Naive thymus-derived CD4-positive, alpha-beta T cell (primary cell): ENCODE results near the gene RAD51B. TPM values are rescaled to one million over a fixed set of nuclear protein-coding genes. Genes with fewer than 3 reads are reported as not detected.
"Not testable (repeated sequence)": the region's sequence is repeated elsewhere in the genome, so short reads cannot be mapped to it uniquely, and the experiment has no call there.

Experiments
- ATAC-seq: fragments of 150-1000 bp; cut with Tn5 transposase; 2 replicates; pipeline ENCODE4 v1.10.0; 2021; ENCODE audit warnings: mild to moderate bottlenecking, moderate library complexity
- CTCF ChIA-PET: fragments of 350-600 bp; sonication (Branson Sonifier 250); formaldehyde crosslinking; loops from one replicate; lab custom pipeline; 2021; ENCODE audit warnings: antibody characterized with exemption; lab: Charles Lee
- POLR2A ChIA-PET: fragments of 350-600 bp; sonication (Branson Sonifier 250); formaldehyde crosslinking; loops from one replicate; lab custom pipeline; 2021; ENCODE audit warnings: antibody characterized with exemption, inconsistent platforms; lab: Charles Lee
- DNase-seq, 9 donors: peaks; one replicate each; pipeline versions ENCODE4 v3.0.0 to v3.0.0-alpha.2; 2020 to 2022; ENCODE audit warnings: mixed read lengths in 1 of 9
- H3K27ac ChIP-seq: one replicate; pipeline ENCODE4 v1.7.0; 2013; ENCODE audit warnings: mild to moderate bottlenecking, low read depth, low read length, moderate library complexity
- H3K27me3 ChIP-seq, 2 donors: one replicate each; pipeline ENCODE4 v1.7.0; 2013; ENCODE audit warnings: low read length in 2 of 2, mild to moderate bottlenecking in 2 of 2, moderate library complexity in 2 of 2; ENCODE audit not compliant: control insufficient read depth in 2 of 2, insufficient read depth in 2 of 2
- H3K36me3 ChIP-seq, 3 experiments: 1 replicate in 2 of 3; 2 replicates in 1 of 3; pipeline ENCODE4 v1.7.0; 2013; ENCODE audit warnings: low read length in 3 of 3, mild to moderate bottlenecking in 3 of 3, moderate library complexity in 1 of 3; ENCODE audit not compliant: insufficient read depth in 3 of 3, control insufficient read depth in 2 of 3
- H3K4me1 ChIP-seq, 2 donors: one replicate each; pipeline ENCODE4 v1.7.0; 2013; ENCODE audit warnings: low read length in 2 of 2, mild to moderate bottlenecking in 2 of 2, moderate library complexity in 1 of 2; ENCODE audit not compliant: control insufficient read depth in 2 of 2, insufficient read depth in 2 of 2
- H3K4me3 ChIP-seq: 2 replicates; pipeline ENCODE4 v1.7.0; 2013; ENCODE audit warnings: mild to moderate bottlenecking, low read length
- H3K9me3 ChIP-seq, 3 experiments: 1 replicate in 2 of 3; 2 replicates in 1 of 3; pipeline ENCODE4 v1.7.0; 2013; ENCODE audit warnings: low read length in 3 of 3; ENCODE audit not compliant: control insufficient read depth in 2 of 3
- H3K27ac Mint-ChIP-seq, 9 donors: one replicate each; pipeline ENCODE4 v1.8.0; 2020 to 2022; ENCODE audit warnings: mixed read lengths in 9 of 9, mild to moderate bottlenecking in 8 of 9, moderate library complexity in 5 of 9, inconsistent platforms in 2 of 9
- H3K27me3 Mint-ChIP-seq, 5 donors: one replicate each; pipeline ENCODE4 v1.8.0; 2021 to 2022; ENCODE audit warnings: mixed read lengths in 5 of 5, mild to moderate bottlenecking in 1 of 5
- H3K36me3 Mint-ChIP-seq, 5 donors: one replicate each; pipeline ENCODE4 v1.8.0; 2020 to 2022; ENCODE audit warnings: mixed read lengths in 5 of 5, mild to moderate bottlenecking in 3 of 5, inconsistent platforms in 1 of 5
- H3K4me1 Mint-ChIP-seq, 7 donors: one replicate each; pipeline ENCODE4 v1.8.0; 2020 to 2022; ENCODE audit warnings: mixed read lengths in 7 of 7, mild to moderate bottlenecking in 3 of 7, inconsistent platforms in 1 of 7
- H3K4me3 Mint-ChIP-seq, 10 donors: one replicate each; pipeline ENCODE4 v1.8.0; 2020 to 2022; ENCODE audit warnings: mild to moderate bottlenecking in 10 of 10, mixed read lengths in 10 of 10, moderate library complexity in 6 of 10, inconsistent platforms in 2 of 10
- H3K9me3 Mint-ChIP-seq, 11 donors: one replicate each; pipeline ENCODE4 v1.8.0; 2020 to 2022; ENCODE audit warnings: mixed read lengths in 11 of 11, mild to moderate bottlenecking in 4 of 11, inconsistent platforms in 1 of 11, moderate library complexity in 1 of 11
- intact Hi-C, 2 donors: fragments of 100-400 bp; cut with micrococcal nuclease; formaldehyde crosslinking; loops; one replicate each; pipeline ENCODE4 v1.15.1; 2023
- polyA plus RNA-seq, 2 donors: library from polyadenylated mRNA; unstranded; fragments of 300-500 nt; fragmentation: Illumina TruSeq; gene quantifications; one replicate each; pipeline ENCODE4 v1.2.3, GENCODE V29; 2021
- total RNA-seq, 6 experiments: library from RNA in 5 of 6; stranded (reverse) in 5 of 6; gene quantifications; 1 replicate in 5 of 6; 2 replicates in 1 of 6; pipeline ENCODE4 v1.2.3 and lab custom pipeline; 2021 to 2026

The RAD51B gene
- total and polyA plus RNA-seq, 7 experiments from 2014 or later = 15.0 to 42.2 (median 28.8) TPM

DNA sequence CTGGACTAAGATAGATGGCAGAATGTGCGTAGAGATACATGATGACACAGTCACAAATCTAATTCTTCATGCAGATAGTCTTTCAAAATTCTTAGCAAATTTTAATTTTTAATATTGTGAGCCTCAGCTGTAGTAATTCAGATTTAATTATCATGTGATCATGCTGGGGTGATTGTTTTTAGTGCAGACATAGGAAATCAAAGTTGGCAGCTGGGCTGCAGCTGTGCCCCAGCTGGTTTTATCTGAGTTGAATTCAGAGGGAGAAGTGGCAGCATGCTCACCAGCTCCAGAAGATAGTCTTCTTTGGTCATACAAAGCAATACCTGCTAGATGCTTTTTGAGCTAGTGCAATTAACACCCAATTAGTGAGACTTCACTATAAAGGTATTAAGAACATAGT lies 292.9 kb downstream of the RAD51B start:
- H3K4me3 ChIP-seq = no peak overlapping the region
- no peaks in the 10 kb centered on the region for H3K4me1 ChIP-seq
- no peaks in the 10 kb centered on the region for H3K27me3 ChIP-seq
- H3K27me3 Mint-ChIP-seq = no peaks in the 10 kb centered on the region
- intact Hi-C loops = no loop called here
- H3K4me3 Mint-ChIP-seq = no peak overlapping the region
- no peaks in the 10 kb centered on the region for H3K9me3 ChIP-seq
- peaks cover 0 to 27% (median 8%) of the 10 kb centered on the region in 7 donors for H3K4me1 Mint-ChIP-seq
- no peaks in the 10 kb centered on the region for H3K36me3 Mint-ChIP-seq
- no peaks in the 10 kb centered on the region for H3K9me3 Mint-ChIP-seq
- CTCF ChIA-PET = no interaction called here
- no peak overlapping the region for H3K27ac Mint-ChIP-seq
- H3K27ac ChIP-seq = no peak overlapping the region
- POLR2A ChIA-PET = no interaction called here
- ATAC-seq = no peak
- DNase-seq = no peak
- no peaks in the 10 kb centered on the region for H3K36me3 ChIP-seq

DNA sequence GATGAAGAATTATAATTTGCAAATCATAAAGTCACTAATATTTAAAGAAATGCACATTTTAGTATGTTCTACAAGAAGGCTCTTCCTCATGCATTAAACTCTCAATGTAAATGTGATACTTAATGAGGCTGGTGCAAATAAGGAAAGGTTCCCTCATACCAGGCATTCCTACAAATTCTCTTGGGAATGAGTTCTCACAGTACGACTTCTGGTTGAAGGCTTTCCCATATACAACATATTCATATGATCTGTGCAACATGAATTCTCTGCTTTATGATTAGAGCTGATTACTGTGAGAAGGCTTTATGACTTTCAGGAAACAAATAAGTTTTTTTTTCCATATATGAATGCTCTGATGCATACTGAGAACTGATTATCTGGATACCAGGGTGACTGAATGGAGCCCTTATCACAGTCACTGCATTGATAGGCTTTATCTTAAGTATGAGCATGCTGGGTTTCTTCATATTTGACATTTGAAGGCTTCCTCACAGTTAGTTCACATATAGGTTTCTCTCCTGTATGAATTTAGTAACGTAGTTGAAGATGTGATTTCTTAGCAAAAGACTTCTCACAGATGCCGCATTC lies 293.9 kb downstream of the RAD51B start:
- Mint-ChIP-seq H3K4me1 (peaks cover 0 to 27% (median 8%) of the 10 kb centered on the region in 7 donors), H3K27ac (no peak overlapping the region), H3K36me3 (peaks cover 0 to 5% (median 0%) of the 10 kb centered on the region in 5 donors), H3K27me3 (no peaks in the 10 kb centered on the region), H3K4me3 (no peak overlapping the region), H3K9me3 (no peaks in the 10 kb centered on the region)
- CTCF ChIA-PET = no interaction called here
- intact Hi-C loops = no loop called here
- ATAC-seq (no peak), DNase-seq (no peak)
- Histone ChIP-seq H3K4me3 (no peak overlapping the region), H3K27me3 (no peaks in the 10 kb centered on the region), H3K36me3 (no peaks in the 10 kb centered on the region), H3K4me1 (no peaks in the 10 kb centered on the region), H3K27ac (no peak overlapping the region), H3K9me3 (no peaks in the 10 kb centered on the region)
- POLR2A ChIA-PET = no interaction called here

DNA sequence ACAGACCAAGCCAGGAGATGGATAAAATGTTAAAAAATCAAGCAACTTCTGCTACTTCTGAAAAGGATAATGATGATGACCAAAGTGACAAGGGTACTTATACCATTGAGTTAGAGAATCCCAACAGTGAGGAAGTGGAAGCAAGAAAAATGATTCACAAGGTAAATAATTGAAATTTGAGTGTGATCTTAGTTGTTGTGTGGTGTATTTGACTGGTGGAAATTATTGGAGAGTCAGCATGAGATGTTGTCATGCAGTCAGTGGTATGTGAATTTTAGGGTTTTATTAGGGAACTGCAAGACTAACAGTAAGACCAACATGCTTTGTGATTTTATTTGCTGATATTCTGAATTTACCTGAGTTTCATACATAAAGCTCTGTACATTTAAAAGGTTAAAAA lies 296.4 kb downstream of the RAD51B start:
- H3K4me1 ChIP-seq, H3K27ac ChIP-seq, ATAC-seq, H3K27ac Mint-ChIP-seq, DNase-seq, H3K4me3 ChIP-seq, H3K4me1 Mint-ChIP-seq, H3K27me3 Mint-ChIP-seq, CTCF ChIA-PET, H3K36me3 ChIP-seq, H3K9me3 Mint-ChIP-seq, intact Hi-C loops, H3K4me3 Mint-ChIP-seq, H3K9me3 ChIP-seq, H3K27me3 ChIP-seq: not testable (repeated sequence)
- H3K36me3 Mint-ChIP-seq = peaks cover 0 to 14% (median 4%) of the 10 kb centered on the region in 5 donors
- POLR2A ChIA-PET = interaction anchor here (0.7 kb wide), 1 partner anchor 1432 kb away, joined by 3 read pairs; no protein-coding TSS in a partner anchor

DNA sequence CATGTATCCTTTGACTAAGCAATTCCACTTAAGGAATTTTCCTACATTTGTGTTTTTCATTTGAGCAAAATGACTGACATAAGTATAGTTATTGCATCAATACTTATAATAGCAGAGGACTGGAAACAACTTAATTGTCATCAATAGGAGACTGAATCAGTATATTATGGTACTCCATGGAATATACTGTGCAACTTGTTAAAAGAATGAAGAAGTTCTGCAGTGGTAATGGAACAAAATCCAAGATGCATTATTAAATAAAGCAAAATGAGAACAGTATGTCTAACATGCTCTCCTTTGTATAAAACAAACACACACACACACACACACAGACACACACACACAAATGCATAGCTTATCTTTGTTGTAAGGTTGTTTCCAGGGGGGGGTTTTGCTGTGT lies 303.1 kb downstream of the RAD51B start:
- ChIA-PET CTCF (no interaction called here), POLR2A (no interaction called here)
- Histone ChIP-seq H3K4me1 (no peaks in the 10 kb centered on the region), H3K27ac (no peak overlapping the region), H3K4me3 (no peak overlapping the region), H3K27me3 (no peaks in the 10 kb centered on the region), H3K9me3 (peaks cover 0 to 4% (median 0%) of the 10 kb centered on the region in 3 experiments), H3K36me3 (no peaks in the 10 kb centered on the region)
- no peak overlapping the region for H3K27ac Mint-ChIP-seq
- H3K4me3 Mint-ChIP-seq = no peak overlapping the region
- ATAC-seq (no peak), DNase-seq (no peak)
- H3K27me3 Mint-ChIP-seq = no peaks in the 10 kb centered on the region
- H3K4me1 Mint-ChIP-seq = no peaks in the 10 kb centered on the region
- H3K36me3 Mint-ChIP-seq = peaks cover 0 to 26% (median 15%) of the 10 kb centered on the region in 5 donors
- peaks cover 0 to 13% (median 4%) of the 10 kb centered on the region in 11 donors for H3K9me3 Mint-ChIP-seq
- intact Hi-C loops = no loop called here

DNA sequence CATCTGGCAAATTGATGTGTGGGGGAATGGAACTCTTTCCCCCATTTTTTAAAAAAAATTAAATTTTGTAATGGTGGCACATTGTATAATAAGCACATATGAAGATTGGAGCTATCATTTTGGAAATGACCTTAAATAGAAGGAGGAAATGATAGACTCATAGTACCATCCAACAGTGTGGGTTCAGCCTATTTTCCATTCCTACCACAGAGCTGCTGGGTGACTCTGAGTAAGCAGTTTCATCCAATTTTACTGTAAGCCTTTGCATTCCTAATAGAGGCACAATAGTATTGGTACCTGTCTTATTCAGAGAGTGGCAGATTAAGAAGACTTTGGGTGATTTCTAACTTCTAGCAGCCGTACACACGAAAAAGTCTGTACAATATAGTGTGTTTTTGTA lies 304.5 kb downstream of the RAD51B start:
- Histone ChIP-seq H3K36me3 (no peaks in the 10 kb centered on the region), H3K4me1 (no peaks in the 10 kb centered on the region), H3K27me3 (no peaks in the 10 kb centered on the region), H3K27ac (no peak overlapping the region), H3K9me3 (peaks cover 0 to 4% (median 0%) of the 10 kb centered on the region in 3 experiments), H3K4me3 (no peak overlapping the region)
- H3K4me1 Mint-ChIP-seq = no peaks in the 10 kb centered on the region
- ATAC-seq (no peak), DNase-seq (no peak)
- H3K9me3 Mint-ChIP-seq = peaks cover 0 to 13% (median 4%) of the 10 kb centered on the region in 11 donors
- no peak overlapping the region for H3K4me3 Mint-ChIP-seq
- intact Hi-C loops = no loop called here
- H3K27me3 Mint-ChIP-seq = no peaks in the 10 kb centered on the region
- ChIA-PET CTCF (no interaction called here), POLR2A (no interaction called here)
- no peak overlapping the region for H3K27ac Mint-ChIP-seq
- peaks cover 0 to 17% (median 15%) of the 10 kb centered on the region in 5 donors for H3K36me3 Mint-ChIP-seq

DNA sequence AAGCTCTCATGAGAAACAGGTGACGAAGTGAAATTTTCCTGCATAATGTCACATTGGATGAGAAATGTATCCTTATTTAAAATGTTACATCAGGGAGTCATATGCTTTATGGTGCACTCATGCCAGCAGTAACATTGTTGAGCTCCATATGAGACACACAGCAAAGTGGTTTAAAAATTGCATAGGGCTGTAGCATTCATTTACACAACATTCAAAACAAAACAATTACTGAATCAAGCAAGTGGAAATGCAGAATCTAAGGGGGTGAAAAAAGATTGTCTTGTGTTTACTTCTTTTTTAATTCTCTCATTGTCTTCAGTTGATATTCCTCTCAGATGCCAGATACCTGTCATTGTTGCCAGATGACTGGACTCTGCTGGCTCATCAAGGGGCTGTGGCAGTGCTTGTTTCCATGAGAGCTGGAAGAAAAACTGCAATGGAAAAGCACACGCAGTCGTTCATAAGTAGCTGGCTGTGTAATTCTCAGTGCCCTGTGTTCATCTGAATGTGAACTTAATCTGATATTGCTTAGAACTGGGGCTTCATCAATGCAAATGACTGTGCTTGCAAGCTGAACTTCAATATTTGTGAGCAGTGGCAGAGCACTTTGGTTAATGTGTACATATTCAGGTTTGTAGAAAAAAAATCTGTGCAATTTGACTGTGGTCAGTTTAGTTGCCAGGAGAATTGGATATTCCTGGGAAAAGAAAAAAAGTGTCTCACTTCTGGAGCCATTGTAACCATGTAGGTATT lies 305.6 kb downstream of the RAD51B start:
- no peaks in the 10 kb centered on the region for H3K27me3 Mint-ChIP-seq
- ChIA-PET CTCF (no interaction called here), POLR2A (no interaction called here)
- peaks cover 0 to 17% (median 15%) of the 10 kb centered on the region in 5 donors for H3K36me3 Mint-ChIP-seq
- H3K27ac Mint-ChIP-seq = no peak overlapping the region
- H3K4me3 ChIP-seq = no peak overlapping the region
- ATAC-seq (no peak), DNase-seq (no peak)
- H3K36me3 ChIP-seq = no peaks in the 10 kb centered on the region
- no peaks in the 10 kb centered on the region for H3K4me1 Mint-ChIP-seq
- H3K9me3 ChIP-seq = peaks cover 0 to 4% (median 0%) of the 10 kb centered on the region in 3 experiments
- no peak overlapping the region for H3K27ac ChIP-seq
- H3K9me3 Mint-ChIP-seq = peaks cover 0 to 13% (median 4%) of the 10 kb centered on the region in 11 donors
- intact Hi-C loops = no loop called here
- no peak overlapping the region for H3K4me3 Mint-ChIP-seq
- H3K27me3 ChIP-seq = no peaks in the 10 kb centered on the region
- no peaks in the 10 kb centered on the region for H3K4me1 ChIP-seq

DNA sequence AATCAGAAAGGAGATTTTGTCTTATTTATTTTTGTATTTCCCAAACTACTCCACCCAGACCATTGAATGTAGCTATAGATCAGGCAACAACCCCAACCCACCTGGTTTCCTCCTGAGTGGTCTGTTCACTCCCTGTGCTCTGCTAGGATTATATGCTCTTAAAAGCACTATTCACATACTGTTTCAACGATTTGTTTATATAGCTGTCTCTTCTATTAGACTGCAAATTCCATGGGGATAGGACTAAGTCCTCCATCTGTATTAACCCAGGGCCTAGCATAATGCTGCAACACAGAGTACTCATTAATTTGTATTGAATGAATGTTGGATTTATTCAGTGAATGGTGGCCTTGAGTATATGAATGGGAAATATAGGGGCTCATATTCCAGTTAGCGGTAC lies 307.6 kb downstream of the RAD51B start:
- no peaks in the 10 kb centered on the region for H3K4me1 ChIP-seq

More for the DNA sequence above, 307.6 kb downstream of the RAD51B start:
- no peak for ATAC-seq
- Mint-ChIP-seq H3K4me1 (no peaks in the 10 kb centered on the region), H3K9me3 (no peaks in the 10 kb centered on the region), H3K27ac (no peak overlapping the region), H3K4me3 (no peak overlapping the region), H3K27me3 (no peaks in the 10 kb centered on the region), H3K36me3 (peaks cover 0 to 10% (median 2%) of the 10 kb centered on the region in 5 donors)
- ChIA-PET CTCF (no interaction called here), POLR2A (no interaction called here)
- H3K9me3 ChIP-seq = no peaks in the 10 kb centered on the region
- no peaks in the 10 kb centered on the region for H3K36me3 ChIP-seq
- no peak for DNase-seq
- no peak overlapping the region for H3K4me3 ChIP-seq
- intact Hi-C loops = no loop called here
- no peaks in the 10 kb centered on the region for H3K27me3 ChIP-seq
- no peak overlapping the region for H3K27ac ChIP-seq
